Prostate gland (tissue), 2 donors: ENCODE results near the gene KIAA0825. TPM values are rescaled to one million over a fixed set of nuclear protein-coding genes. Genes with fewer than 3 reads are reported as not detected.

Experiments
- DNase-seq: peaks from one replicate; pipeline ENCODE4 v3.0.0-alpha.2; 2019; ENCODE audit warnings: low spot score
- H3K27ac ChIP-seq, 2 donors: fragments of 200-600 bp; sonication (generic); 2 replicates each; pipeline ENCODE4 v1.5.1; 2017 to 2019
- H3K27me3 ChIP-seq: fragments of 200-600 bp; sonication (generic); replicated peaks from 2 replicates; pipeline ENCODE4 v1.5.1; 2019; ENCODE audit not compliant: insufficient read depth
- H3K36me3 ChIP-seq, 2 donors: fragments of 200-600 bp; sonication (generic); 1 replicate in 1 of 2; 2 replicates in 1 of 2; pipeline versions ENCODE4 v1.5.1 to v1.8.1; 2017 to 2019
- H3K4me1 ChIP-seq: fragments of 200-600 bp; sonication (generic); replicated peaks from 2 replicates; pipeline ENCODE4 v1.5.1; 2019
- H3K4me3 ChIP-seq, 2 donors: fragments of 200-600 bp; sonication (generic); 2 replicates each; pipeline ENCODE4 v1.5.1; 2017 to 2019
- H3K9me3 ChIP-seq: fragments of 200-600 bp; sonication (generic); 2 replicates; pipeline ENCODE4 v1.5.1; 2017
- CTCF ChIP-seq, 4 experiments: fragments of 200-600 bp in 2 of 4; fragments of 450-650 bp in 2 of 4; sonication (generic) in 2 of 4; IDR thresholded peaks; 1 replicate in 3 of 4; 2 replicates in 1 of 4; pipeline ENCODE4 v1.5.1; 2016 to 2019; ENCODE audit warnings: antibody characterized with exemption in 4 of 4, mild to moderate bottlenecking in 2 of 4, moderate library complexity in 2 of 4
- POLR2A ChIP-seq: fragments of 450-650 bp; IDR thresholded peaks from one replicate; pipeline ENCODE4 v1.6.1; 2016; ENCODE audit warnings: antibody characterized with exemption, mild to moderate bottlenecking
- POLR2AphosphoS5 ChIP-seq: sonication (generic); formaldehyde crosslinking; IDR thresholded peaks from one replicate; pipeline ENCODE4 v1.6.1; 2017; ENCODE audit warnings: antibody characterized with exemption
- WGBS: methylation state at CpG from one replicate; pipeline ENCODE4 v1.1.5; 2018; 5-methylcytosine and 5-hydroxymethylcytosine counted together
- intact Hi-C: fragments of 100-400 bp; cut with DNase I; formaldehyde crosslinking; loops from one replicate; pipeline ENCODE4 v1.14.2; 2022
- total RNA-seq, 2 donors: library from RNA; depleted of rRNA; stranded (reverse); fragments of >200 nt; gene quantifications; one replicate each; pipeline ENCODE4 v1.1.0, GENCODE V29; 2016

KIAA0825 gene
- total RNA-seq, 2 donors from 2014 or later = 3.9 to 4.1 TPM

- WGBS = 74% methylated on average over 3 of the region's 3 CpGs
- H3K27ac ChIP-seq = no peak overlapping the region
- no peaks in the 10 kb centered on the region for H3K27me3 ChIP-seq
- no peak overlapping the region for H3K4me3 ChIP-seq
- no peaks in the 10 kb centered on the region for H3K9me3 ChIP-seq
- TF ChIP-seq POLR2A = no peak
- TF ChIP-seq POLR2AphosphoS5 = no peak
- TF ChIP-seq CTCF (IDR thresholded peaks at IDR 0.05) = no peak
- H3K36me3 ChIP-seq = no peaks in the 10 kb centered on the region
- no peaks in the 10 kb centered on the region for H3K4me1 ChIP-seq
- intact Hi-C loops = no loop called here
- DNase-seq = no peak
These were observed 514.7 kb downstream of the KIAA0825 start for GRCh38 chr5:94103514-94104245.

Other genes with a start within 250 kb of the KIAA0825 start
- 10 to 100 TPM in 1 of 2 donors, 1 to 10 TPM in 1; 4.6 to 34.4 TPM for gene SLF1, start 65 bp upstream of the KIAA0825 start, total RNA-seq